Osteoblast (primary cell): ENCODE data around the gene RCAN2. TPM values are rescaled to one million over a fixed set of nuclear protein-coding genes. Genes with fewer than 3 reads are reported as not detected.

ENCODE experiments used
- DNase-seq: peaks from one replicate; pipeline ENCODE4 v3.0.0; 2011; ENCODE audit warnings: low spot score, mixed read lengths; ENCODE audit not compliant: insufficient read length; ENCODE audit errors: missing footprints
- H2AFZ ChIP-seq: 2 replicates; pipeline ENCODE4 v1.6.0; 2011; ENCODE audit warnings: mild to moderate bottlenecking, low read length
- H3K27ac ChIP-seq: 2 replicates; pipeline ENCODE4 v1.5.1; 2011; ENCODE audit warnings: mild to moderate bottlenecking, low read depth, low read length, moderate library complexity
- H3K27me3 ChIP-seq: 2 replicates; pipeline ENCODE4 v1.6.0; 2012; ENCODE audit warnings: mild to moderate bottlenecking, control low read depth, inconsistent platforms, low read length, moderate library complexity; ENCODE audit not compliant: insufficient read depth
- H3K36me3 ChIP-seq: 2 replicates; pipeline ENCODE4 v1.5.1; 2011; ENCODE audit warnings: mild to moderate bottlenecking, low read length, control low read depth, moderate library complexity; ENCODE audit not compliant: insufficient read depth
- H3K4me1 ChIP-seq: 2 replicates; pipeline ENCODE4 v1.5.1; 2011; ENCODE audit warnings: mild to moderate bottlenecking, low read length, control low read depth, moderate library complexity; ENCODE audit not compliant: insufficient read depth
- H3K4me2 ChIP-seq: 2 replicates; pipeline ENCODE4 v1.6.0; 2011; ENCODE audit warnings: mild to moderate bottlenecking, low read length; ENCODE audit not compliant: insufficient read depth
- H3K4me3 ChIP-seq: fragments of 200-600 bp; sonication (generic); 3 replicates; pipeline ENCODE4 v1.5.1; 2012; ENCODE audit warnings: mild to moderate bottlenecking, low read length, inconsistent platforms; ENCODE audit not compliant: insufficient read depth
- H3K79me2 ChIP-seq: 2 replicates; pipeline ENCODE4 v1.6.0; 2012; ENCODE audit warnings: mild to moderate bottlenecking, low read length, control low read depth, inconsistent platforms; ENCODE audit not compliant: insufficient read depth
- H3K9me3 ChIP-seq: 2 replicates; pipeline ENCODE4 v1.5.1; 2011; ENCODE audit warnings: low read depth, low read length, control low read depth
- H4K20me1 ChIP-seq: 2 replicates; pipeline ENCODE4 v1.6.0; 2012; ENCODE audit warnings: mild to moderate bottlenecking, low read length, control low read depth; ENCODE audit not compliant: insufficient read depth
- CTCF ChIP-seq: IDR thresholded peaks from 2 replicates; pipeline ENCODE4 v1.5.1; 2011; ENCODE audit warnings: mild to moderate bottlenecking, low read depth, low read length, moderate library complexity; ENCODE audit errors: extremely low read depth
- total RNA-seq: library from RNA; depleted of rRNA; stranded (reverse); fragments of >200 nt; gene quantifications from 2 replicates; pipeline ENCODE4 v1.2.3, GENCODE V29; 2012

The RCAN2 gene
- total RNA-seq, 1 donor: 14.1 TPM

- Histone ChIP-seq H2AFZ (no peak overlapping the region), H3K9me3 (no peaks in the 10 kb centered on the region), H3K27me3 (no peaks in the 10 kb centered on the region), H4K20me1 (no peaks in the 10 kb centered on the region), H3K27ac (no peak overlapping the region), H3K4me2 (no peak overlapping the region), H3K4me3 (no peak overlapping the region), H3K79me2 (no peaks in the 10 kb centered on the region), H3K36me3 (no peaks in the 10 kb centered on the region), H3K4me1 (peaks cover 8% of the 10 kb centered on the region)
- DNase-seq: no peak
- no peak for TF ChIP-seq CTCF
Measured at GRCh38 chr6:46243754-46244153, 247.5 kb downstream of the RCAN2 start.

DNA sequence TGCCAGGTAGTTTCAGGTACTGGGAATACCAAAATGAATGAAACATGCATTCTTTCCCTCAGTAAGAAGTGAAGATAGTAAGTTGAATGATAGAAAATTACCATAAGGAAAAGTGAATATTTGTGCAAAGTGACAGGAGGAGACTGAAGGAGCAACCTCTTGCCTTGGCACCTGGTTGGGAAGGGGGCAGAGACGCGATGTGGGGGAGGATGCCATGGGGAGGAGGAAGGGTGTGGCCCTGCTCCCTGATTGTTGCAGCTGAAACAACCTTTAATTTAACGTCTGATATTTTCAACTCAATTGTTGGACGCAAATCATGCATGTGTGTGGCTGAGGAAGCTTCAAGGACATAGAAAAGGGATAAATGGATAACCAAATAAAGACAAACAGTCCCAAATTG, 248.3 kb downstream of the RCAN2 start:
- no peak for DNase-seq
- H3K79me2 ChIP-seq: no peaks in the 10 kb centered on the region
- no peak for TF ChIP-seq CTCF
- no peaks in the 10 kb centered on the region for H3K27me3 ChIP-seq
- no peaks in the 10 kb centered on the region for H3K9me3 ChIP-seq
- H3K4me1 ChIP-seq: peaks cover 8% of the 10 kb centered on the region
- H4K20me1 ChIP-seq: no peaks in the 10 kb centered on the region
- H3K4me3 ChIP-seq: no peak overlapping the region
- no peak overlapping the region for H2AFZ ChIP-seq
- H3K27ac ChIP-seq: no peak overlapping the region
- H3K4me2 ChIP-seq: no peak overlapping the region
- H3K36me3 ChIP-seq: no peaks in the 10 kb centered on the region

- DNase-seq: no peak
- no peak for TF ChIP-seq CTCF
- Histone ChIP-seq H3K27ac (no peak overlapping the region), H3K4me2 (no peak overlapping the region), H4K20me1 (no peaks in the 10 kb centered on the region), H3K36me3 (no peaks in the 10 kb centered on the region), H2AFZ (no peak overlapping the region), H3K79me2 (no peaks in the 10 kb centered on the region), H3K4me3 (no peak overlapping the region), H3K9me3 (no peaks in the 10 kb centered on the region), H3K27me3 (no peaks in the 10 kb centered on the region), H3K4me1 (peaks cover 3% of the 10 kb centered on the region)
Measured at GRCh38 chr6:46240866-46241565, 250.2 kb downstream of the RCAN2 start.

GRCh38 chr6:46236752-46237151, 254.5 kb downstream of the RCAN2 start:
- no peak overlapping the region for H3K4me3 ChIP-seq
- no peaks in the 10 kb centered on the region for H3K9me3 ChIP-seq
- no peak for DNase-seq
- H3K27ac ChIP-seq: no peak overlapping the region
- no peak for TF ChIP-seq CTCF
- H2AFZ ChIP-seq: no peak overlapping the region
- H3K79me2 ChIP-seq: no peaks in the 10 kb centered on the region
- H3K4me2 ChIP-seq: no peak overlapping the region
- no peaks in the 10 kb centered on the region for H3K36me3 ChIP-seq
- H3K27me3 ChIP-seq: no peaks in the 10 kb centered on the region
- no peaks in the 10 kb centered on the region for H4K20me1 ChIP-seq
- H3K4me1 ChIP-seq: no peaks in the 10 kb centered on the region
